CD4-positive, alpha-beta T cell treated with Interleukin-15 for 1 hour (primary cell): ENCODE data around the gene FTCD.
"Not testable (repeated sequence)": the region's sequence is repeated elsewhere in the genome, so short reads cannot be mapped to it uniquely, and the experiment has no call there.

Source experiments
- DNase-seq: peaks from one replicate; pipeline ENCODE4 v3.0.0-alpha.2; 2020

FTCD gene

GRCh38 chr21:46187814-46188213 lies 32.4 kb upstream of the FTCD start:
- DNase-seq: no peak

GRCh38 chr21:46187261-46187660 lies 31.9 kb upstream of the FTCD start:
- DNase-seq: no peak

GRCh38 chr21:46185716-46186115 lies 30.3 kb upstream of the FTCD start:
- DNase-seq: no peak

GRCh38 chr21:46184625-46185555 lies 29.5 kb upstream of the FTCD start:
- peak; percentile 86 for DNase-seq

GRCh38 chr21:46183910-46184624 lies 28.7 kb upstream of the FTCD start, which contains the start of gene SPATC1L:
Gene SPATC1L (minus strand): TSS chr21:46184459. CDS start chr21:46182816, 1,643 bp downstream.
- DNase-seq: no peak

- DNase-seq: not testable (repeated sequence)
Measured at GRCh38 chr21:46183337-46183909, 28.0 kb upstream of the FTCD start.

GRCh38 chr21:46182548-46183336 lies 27.4 kb upstream of the FTCD start:
- no peak for DNase-seq

- no peak for DNase-seq
Measured at GRCh38 chr21:46181953-46182547, 26.7 kb upstream of the FTCD start.

- DNase-seq: no peak
Measured at GRCh38 chr21:46181436-46181835, 26.1 kb upstream of the FTCD start.

GRCh38 chr21:46180778-46181391 lies 25.5 kb upstream of the FTCD start:
- DNase-seq: no peak

GRCh38 chr21:46180079-46180722 lies 24.8 kb upstream of the FTCD start:
- no peak for DNase-seq

- no peak for DNase-seq
Measured at GRCh38 chr21:46179708-46180078, 24.3 kb upstream of the FTCD start.

GRCh38 chr21:46178961-46179360 lies 23.6 kb upstream of the FTCD start:
- no peak for DNase-seq

GRCh38 chr21:46176443-46177129 lies 21.2 kb upstream of the FTCD start:
- not testable (repeated sequence) for DNase-seq

- no peak for DNase-seq
Measured at GRCh38 chr21:46173573-46173972, 18.2 kb upstream of the FTCD start.

GRCh38 chr21:46172863-46173528 lies 17.6 kb upstream of the FTCD start:
- DNase-seq: no peak

- no peak for DNase-seq
Measured at GRCh38 chr21:46171996-46172862, 16.9 kb upstream of the FTCD start.

GRCh38 chr21:46171585-46171984 lies 16.2 kb upstream of the FTCD start:
- no peak for DNase-seq
